Stimulated activated CD4-positive, alpha-beta T cell treated with anti-CD3 and anti-CD28 coated beads, Interleukin-1b, Interleukin-23, amount 100 ng/mL, for 1 hour (primary cell): Measurements from ENCODE around the gene INMT.
"Not testable (repeated sequence)": the region's sequence is repeated elsewhere in the genome, so short reads cannot be mapped to it uniquely, and the experiment has no call there.

Source experiments
- DNase-seq, 2 donors: peaks; one replicate each; pipeline ENCODE4 v3.0.0-alpha.2; 2020; ENCODE audit warnings: low read depth in 2 of 2

Gene INMT

DNA sequence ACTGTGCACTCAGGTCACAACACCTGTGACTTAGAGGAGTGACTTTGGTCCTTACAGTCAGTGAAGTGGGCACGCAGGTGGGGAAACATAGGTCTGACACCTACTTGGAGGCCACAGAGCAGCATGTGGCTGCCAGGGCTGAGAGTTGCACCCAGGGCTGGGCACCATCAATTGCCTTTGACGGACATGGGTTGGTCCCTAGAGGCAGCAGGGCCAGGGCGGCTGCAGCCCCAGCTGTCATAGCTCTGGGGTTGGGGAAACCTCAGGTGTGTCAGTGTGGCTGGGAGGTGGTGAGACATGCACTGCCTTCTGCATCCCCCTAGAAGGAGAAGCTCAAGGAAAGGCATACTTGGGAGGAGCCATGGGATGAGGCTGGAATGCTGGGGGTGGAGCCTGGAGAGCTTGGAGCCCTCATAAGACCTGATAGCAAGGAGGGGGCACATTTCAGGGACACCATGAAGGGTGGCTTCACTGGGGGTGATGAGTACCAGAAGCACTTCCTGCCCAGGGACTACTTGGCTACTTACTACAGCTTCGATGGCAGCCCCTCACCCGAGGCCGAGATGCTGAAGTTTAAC lies at the start of gene INMT:
TSS of gene INMT (plus strand) at position 440 of the 578 bp plus-strand sequence. CDS start at position 456, 16 bp downstream.
- DNase-seq, result no peak

DNA sequence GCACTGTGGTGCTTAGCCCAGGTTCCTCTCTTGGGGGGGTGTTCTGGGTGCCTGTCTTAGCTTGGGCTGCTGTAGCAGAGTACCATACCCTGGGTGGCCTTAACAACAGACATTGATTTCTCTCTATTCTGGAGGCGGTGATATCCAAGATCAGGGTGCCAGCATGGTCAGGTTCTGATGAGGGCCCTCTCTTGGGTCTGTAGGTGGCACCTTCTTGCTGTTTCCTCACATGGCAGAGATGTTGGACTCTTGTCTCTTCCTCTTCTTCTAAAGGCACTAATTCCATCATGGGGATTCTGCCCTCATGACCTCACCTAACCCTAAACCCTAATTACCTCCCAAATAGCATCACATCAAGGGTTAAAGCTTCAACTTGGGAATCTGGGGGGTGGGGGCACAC lies 49.7 kb upstream of the INMT start:
- no peak for DNase-seq

- no peak for DNase-seq
Observed at GRCh38 chr7:30703756-30704155, 48.2 kb upstream of the INMT start.

DNA sequence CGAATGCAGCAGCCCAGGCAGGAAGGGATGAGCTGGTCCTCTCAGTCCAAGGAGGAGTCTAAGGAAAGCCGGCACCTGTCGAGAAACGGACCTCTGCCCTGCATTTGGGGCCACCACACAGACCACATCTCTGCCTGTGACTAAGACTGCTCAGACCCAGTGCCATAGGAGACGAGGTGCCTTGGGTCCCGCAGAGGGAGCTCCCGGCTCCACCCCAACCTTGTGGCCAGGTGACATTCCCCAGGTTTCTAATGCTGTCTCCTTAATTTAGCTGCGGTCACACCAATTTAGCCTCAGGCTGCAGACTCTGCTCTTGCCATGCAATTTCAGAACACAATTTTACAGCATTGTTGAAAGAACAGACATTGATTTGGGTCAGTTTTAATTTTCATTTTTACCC lies 46.9 kb upstream of the INMT start:
- no peak for DNase-seq

DNA sequence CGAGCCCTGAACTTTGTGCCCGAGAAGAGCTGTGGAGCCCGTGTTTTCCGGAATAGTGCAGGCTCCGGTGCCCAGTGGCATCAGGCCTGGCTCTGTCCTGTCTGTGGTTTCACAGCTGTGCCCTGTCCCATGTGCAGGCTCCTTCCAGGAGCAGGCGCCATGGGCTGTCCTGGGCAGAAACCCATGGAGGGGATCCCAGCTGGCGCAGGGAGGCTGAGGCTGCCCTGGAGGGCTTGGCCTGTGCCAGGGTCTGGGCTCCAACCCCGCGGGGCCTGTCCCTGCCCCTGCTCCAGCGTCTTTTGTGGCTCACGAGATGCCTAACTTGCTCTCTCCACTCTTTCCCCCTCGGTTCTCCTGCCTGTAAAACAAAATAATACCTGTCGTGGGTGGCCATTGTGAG lies 46.3 kb upstream of the INMT start:
- no peak for DNase-seq

DNA sequence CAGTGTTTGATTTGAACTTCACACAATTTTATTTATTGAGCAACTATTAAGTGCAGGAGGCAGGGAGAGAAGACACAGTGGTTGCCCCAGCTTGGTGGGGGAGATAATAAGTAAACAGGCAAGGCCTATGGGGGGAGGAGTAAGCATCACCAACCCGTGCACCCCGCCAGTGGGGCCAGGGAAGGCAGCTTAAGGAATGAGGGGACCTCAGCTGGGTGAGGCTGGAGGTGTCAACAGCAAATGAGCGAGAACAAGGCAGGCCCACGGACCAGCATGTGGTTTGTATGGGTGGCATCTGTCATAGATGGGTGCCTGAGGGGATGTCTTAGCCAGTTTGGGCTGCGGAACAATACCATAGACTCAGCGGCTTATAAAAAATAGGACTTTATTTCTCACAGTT lies 45.6 kb upstream of the INMT start:
- DNase-seq, result no peak

DNA sequence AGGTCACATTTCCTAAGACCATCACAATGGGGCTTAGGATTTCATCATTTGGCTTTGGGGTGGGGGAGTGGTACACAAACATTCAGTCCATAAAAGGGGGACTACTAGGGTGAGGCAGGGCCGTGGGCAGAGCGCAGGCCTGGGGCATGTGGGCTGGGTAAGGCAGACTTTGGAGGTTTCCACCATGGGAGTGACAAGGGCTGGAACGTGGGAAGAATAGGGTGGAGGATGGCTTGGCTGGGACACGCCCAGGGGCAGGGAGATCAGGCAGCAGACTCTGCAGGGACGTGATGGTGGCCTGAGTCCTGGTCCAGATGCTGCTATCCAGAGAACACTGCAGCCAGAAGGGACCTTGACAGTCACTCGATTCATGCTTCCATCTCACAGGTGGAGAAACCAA lies 45.0 kb upstream of the INMT start:
- no peak for DNase-seq

DNA sequence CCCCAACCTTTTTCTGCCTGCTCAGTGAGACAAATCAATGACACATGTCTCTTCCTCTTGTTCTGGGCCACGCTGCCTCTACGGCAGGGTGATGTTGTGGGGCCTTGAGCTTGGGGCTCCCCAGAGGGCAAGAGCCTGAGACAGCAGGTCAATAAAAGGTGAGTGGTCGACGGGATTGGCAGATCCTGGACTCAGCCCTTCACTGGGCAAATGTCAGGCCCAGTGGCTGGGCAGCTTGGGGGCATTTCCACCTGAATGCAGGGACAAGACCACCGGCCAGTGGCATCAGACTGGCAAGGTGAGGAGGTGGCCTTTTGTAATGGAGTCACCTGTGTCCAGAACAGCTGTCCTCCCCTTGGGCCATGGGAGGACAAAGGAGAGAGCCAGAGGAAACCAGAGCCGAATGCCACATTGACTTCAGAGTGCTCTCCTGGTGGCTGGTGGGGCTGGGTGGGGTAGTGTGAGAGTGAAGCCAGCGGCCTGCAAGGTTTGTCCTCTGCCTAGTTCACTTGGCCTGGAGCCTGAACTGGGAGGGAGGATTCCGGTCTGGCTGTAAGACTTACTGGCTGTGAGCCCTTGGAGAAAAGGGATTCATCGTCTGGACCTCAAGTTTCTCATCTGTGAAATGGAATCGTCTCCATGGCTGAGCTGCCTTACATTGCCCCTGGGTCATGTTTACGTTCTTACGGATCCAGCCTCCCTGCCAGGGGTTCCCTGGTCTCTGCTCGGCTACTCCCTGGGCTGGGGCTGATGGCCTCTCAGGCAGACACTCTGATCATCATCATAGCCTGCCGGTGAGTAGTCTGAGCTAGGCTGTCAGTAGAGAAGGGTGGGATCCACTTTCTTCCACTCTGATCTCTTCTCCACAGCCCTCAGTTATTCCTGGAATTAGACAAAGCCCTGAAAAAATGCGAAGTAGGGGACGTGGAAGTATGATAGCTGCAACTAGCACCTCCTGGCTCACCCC lies 44.3 kb upstream of the INMT start:
- DNase-seq, result no peak

- DNase-seq, result no peak
Observed at GRCh38 chr7:30708412-30708811, 43.5 kb upstream of the INMT start.

- DNase-seq, result no peak
Observed at GRCh38 chr7:30708983-30709382, 43.0 kb upstream of the INMT start.

DNA sequence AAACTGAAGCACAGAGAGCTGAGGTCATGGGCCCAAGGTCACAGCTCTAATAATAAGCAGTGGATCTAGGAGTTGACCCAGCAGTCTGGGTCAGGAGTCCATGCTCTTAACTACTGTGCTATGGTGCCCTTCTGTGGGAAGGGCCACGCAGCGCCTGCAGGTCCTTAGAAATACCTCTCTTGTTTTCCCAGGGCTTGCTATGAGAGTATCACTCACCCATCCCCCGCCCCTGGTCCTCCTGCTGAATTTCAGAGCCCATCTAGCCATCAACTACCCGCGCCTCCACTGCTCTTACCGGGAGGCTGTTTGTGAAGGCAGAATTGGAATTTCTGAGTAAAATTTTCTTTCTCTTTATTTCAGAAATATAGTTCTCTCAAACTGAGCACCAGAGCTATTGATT lies 42.4 kb upstream of the INMT start:
- DNase-seq, result no peak

DNA sequence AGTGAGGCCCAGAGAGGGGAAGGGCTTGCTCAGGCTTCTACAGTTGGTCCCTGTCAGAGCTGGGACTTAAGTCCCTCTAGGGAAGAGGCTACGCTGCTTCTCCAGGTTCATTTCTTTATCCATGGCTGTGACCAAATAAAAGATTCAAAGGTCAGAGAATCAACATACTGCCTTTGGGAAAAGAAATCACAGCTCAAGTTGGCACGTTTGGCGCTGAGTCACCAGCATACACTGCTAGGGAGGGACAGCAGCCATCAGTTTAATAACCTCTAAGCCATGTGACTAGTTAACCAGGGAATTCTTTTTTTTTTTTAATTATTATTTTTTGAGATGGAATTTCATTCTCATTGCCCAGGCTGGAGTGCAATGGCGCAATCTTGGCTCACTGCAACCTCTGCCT lies 41.3 kb upstream of the INMT start:
- no peak for DNase-seq

DNA sequence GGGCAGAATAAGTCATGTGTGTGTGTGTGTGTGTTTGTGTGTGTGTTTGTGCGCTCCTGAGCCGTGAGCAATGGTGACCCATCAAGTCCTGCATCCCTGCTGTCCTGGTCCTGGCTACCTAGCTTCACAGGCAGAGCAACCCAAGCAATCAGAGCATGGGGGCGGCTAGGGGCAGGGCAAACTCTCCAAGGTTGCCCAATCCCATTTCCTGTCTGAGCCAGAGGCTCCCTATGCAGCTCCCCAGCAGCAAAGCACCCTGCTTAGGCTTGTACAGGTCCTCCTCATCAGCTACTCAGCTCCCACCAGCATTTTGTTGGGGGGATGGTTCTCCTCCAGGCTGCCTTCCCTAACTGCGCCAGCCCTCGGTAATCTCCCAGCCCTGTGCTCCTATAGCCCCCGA lies 38.5 kb upstream of the INMT start:
- no peak for DNase-seq

GRCh38 chr7:30714129-30714528 lies 37.8 kb upstream of the INMT start:
- DNase-seq, result no peak

GRCh38 chr7:30717181-30717580 lies 34.8 kb upstream of the INMT start:
- DNase-seq, result no peak

GRCh38 chr7:30719434-30719833 lies 32.5 kb upstream of the INMT start:
- DNase-seq, result not testable (repeated sequence)

DNA sequence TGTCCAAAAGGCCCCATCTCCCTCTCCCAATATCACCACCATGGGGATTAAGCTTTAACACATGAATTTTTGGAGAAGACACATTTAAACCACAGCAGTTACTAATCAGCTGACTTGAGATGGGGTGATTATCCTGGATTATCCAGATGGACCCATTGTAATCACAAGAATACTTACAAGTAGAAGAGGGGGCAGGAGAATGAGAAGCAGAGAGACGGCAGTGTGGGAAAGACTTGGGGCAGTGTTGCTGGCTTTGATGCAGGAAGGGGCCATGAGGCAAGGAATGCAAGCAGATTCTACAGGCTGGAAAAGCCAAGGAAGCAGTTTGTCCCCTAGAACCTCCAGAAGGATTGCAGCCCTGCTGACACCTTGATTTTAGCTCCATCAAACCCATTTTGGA lies 30.7 kb upstream of the INMT start:
- no peak for DNase-seq

DNA sequence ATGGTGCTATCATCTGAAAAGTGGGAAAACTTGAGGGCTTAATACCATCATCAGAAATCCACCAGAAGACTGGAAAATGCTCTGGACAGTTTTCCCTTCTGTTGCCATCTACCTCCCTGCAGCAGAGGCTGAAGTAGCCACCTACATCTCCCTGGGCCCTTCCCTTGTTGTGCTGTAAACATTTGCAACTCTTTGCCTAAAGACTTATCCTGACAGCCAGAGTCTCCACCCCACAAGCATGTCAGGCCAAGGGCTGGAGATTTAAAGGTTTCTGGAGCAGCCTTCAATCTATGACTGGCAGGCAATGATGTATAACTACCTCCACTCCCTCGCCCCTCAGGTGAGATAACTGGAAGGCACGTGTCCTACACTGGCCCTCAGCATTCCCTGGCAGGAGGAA lies 29.7 kb upstream of the INMT start:
- DNase-seq, result no peak

DNA sequence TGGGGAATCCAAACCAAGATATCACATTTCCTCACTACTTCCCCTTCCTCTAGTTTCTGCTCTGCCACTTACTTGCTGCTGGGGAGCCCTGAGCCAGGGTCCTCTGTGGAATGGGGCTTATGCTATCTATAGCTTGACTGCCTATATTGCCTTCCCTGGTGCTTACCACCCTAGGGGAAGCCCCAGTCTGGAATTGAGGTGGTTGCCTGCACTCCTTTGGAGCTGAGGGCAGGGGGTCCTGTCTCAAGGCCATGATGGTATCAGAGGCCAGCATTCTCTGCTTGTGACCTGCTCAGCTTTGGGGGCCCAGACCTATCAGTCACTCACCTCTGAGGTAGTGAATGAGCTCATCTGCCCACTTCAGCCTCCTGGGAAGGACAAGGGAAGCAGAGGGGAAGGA lies 29.3 kb upstream of the INMT start:
- no peak for DNase-seq

GRCh38 chr7:30723776-30724175 lies 28.2 kb upstream of the INMT start:
- no peak for DNase-seq

- no peak for DNase-seq
Observed at GRCh38 chr7:30726296-30727006, 25.5 kb upstream of the INMT start.

- DNase-seq, result no peak
Observed at GRCh38 chr7:30727061-30727945, 24.6 kb upstream of the INMT start.
